ENCODE measurements around the gene KIF12. TPM values are rescaled to one million over a fixed set of nuclear protein-coding genes. Genes with fewer than 3 reads are reported as not detected.
A peak's percentile ranks its signal among the peaks of the same experiment; 100 is the strongest.

KIF12 gene
- total and polyA plus RNA-seq, 2 donors (not counting 1 experiment from before 2014, with no cell fraction given): not detected

DNA sequence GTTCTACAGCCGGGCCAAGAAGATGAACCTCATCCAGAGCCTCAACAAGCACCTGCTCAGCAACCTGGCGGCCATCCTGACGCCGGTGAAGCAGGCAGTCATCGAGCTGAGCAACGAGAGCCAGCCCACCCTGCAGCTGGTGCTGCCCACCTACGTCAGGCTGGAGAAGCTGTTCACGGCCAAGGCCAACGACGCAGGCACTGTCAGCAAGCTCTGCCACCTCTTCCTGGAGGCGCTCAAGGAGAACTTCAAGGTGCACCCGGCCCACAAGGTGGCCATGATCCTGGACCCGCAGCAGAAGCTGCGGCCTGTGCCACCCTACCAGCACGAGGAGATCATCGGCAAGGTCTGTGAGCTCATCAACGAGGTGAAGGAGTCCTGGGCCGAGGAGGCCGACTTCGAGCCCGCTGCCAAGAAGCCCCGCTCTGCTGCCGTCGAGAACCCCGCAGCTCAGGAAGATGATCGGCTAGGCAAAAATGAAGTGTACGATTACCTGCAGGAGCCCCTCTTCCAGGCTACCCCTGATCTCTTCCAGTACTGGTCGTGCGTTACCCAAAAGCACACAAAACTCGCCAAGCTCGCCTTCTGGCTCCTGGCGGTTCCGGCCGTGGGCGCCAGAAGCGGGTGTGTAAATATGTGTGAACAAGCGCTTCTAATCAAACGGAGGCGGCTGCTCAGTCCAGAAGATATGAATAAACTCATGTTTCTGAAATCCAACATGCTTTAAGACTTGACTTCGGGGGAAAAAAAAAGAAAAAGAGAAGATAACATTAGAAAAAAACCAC, 49.5 kb downstream of the KIF12 start:
- ChIA-PET CTCF (no interaction called here), POLR2A (no interaction called here)
- DNase-seq (no peak), ATAC-seq (ENCODE audit: low read depth) (no peak)
- no peaks in the 10 kb centered on the region for H3K36me3 ChIP-seq (replicated peaks in 1 of 2; ENCODE audit: control extremely low read depth in 1 of 2, control insufficient read depth in 1 of 2, extremely low read depth in 1 of 2, insufficient read depth in 2 of 2, low read length in 1 of 2)
- no peak overlapping the region for H3K4me2 ChIP-seq (replicated peaks; ENCODE audit: low read depth, low read length, poor library complexity, severe bottlenecking)
- Mint-ChIP-seq H3K27ac (peak overlapping the region; percentile 15), H3K4me3 (no peak overlapping the region), H3K4me1 (no peaks in the 10 kb centered on the region), H3K9me3 (ENCODE audit: insufficient read depth) (no peaks in the 10 kb centered on the region), H3K27me3 (peaks cover 4% of the 10 kb centered on the region)
- H3K9me3 ChIP-seq (ENCODE audit: control extremely low read depth in 1 of 3, control insufficient read depth in 2 of 3, insufficient read depth in 1 of 3, low read length in 2 of 3): peaks cover 0 to 8% (median 0%) of the 10 kb centered on the region in 3 donors
- no peaks in the 10 kb centered on the region for H4K20me1 ChIP-seq (ENCODE audit: control insufficient read depth, insufficient read depth, low read length, poor library complexity, severe bottlenecking)
- H3K27ac ChIP-seq (ENCODE audit: low read length in 2 of 2): no peak overlapping the region
- 95% methylated on average over 35 of the region's 40 CpGs for WGBS (ENCODE audit: insufficient coverage)
- H3K79me2 ChIP-seq (ENCODE audit: control insufficient read depth, insufficient read depth, low read length): no peaks in the 10 kb centered on the region
- H3K9ac ChIP-seq (ENCODE audit: low read length): no peak overlapping the region
- intact Hi-C loops (cut with micrococcal nuclease): no loop called here
- no peaks in the 10 kb centered on the region for H3K4me1 ChIP-seq (ENCODE audit: control insufficient read depth in 2 of 2, insufficient read depth in 2 of 2, low read length in 2 of 2)
- TF ChIP-seq CTCF (IDR thresholded peaks at IDR 0.05): no peak
- no peak for TF ChIP-seq EZH2 (IDR thresholded peaks at IDR 0.05; ENCODE audit: borderline replicate concordance, insufficient read depth, low read depth, low read length, poor library complexity, severe bottlenecking)
- H3K4me3 ChIP-seq (ENCODE audit: control extremely low read depth in 1 of 5, extremely low read depth in 1 of 5, insufficient read depth in 1 of 5, low read depth in 2 of 5, low read length in 4 of 5): no peak overlapping the region
- no peak overlapping the region for H2AFZ ChIP-seq (ENCODE audit: insufficient read depth, low read depth, low read length, poor library complexity, severe bottlenecking)
- H3K27me3 ChIP-seq (replicated peaks in 1 of 4; ENCODE audit: control extremely low read depth in 1 of 4, control insufficient read depth in 3 of 4, insufficient read depth in 4 of 4, low read length in 3 of 4): no peaks in the 10 kb centered on the region
